B cell (primary cell): Measurements from ENCODE around the gene CACNA2D3. TPM values are rescaled to one million over a fixed set of nuclear protein-coding genes. Genes with fewer than 3 reads are reported as not detected.

ENCODE experiments used
- ATAC-seq: fragments of 200-7000 bp; cut with Tn5 transposase; one replicate; pipeline ENCODE4 v1.10.0; 2021; ENCODE audit warnings: low read depth, mild to moderate bottlenecking, moderate number of reproducible peaks, moderate library complexity
- CTCF ChIA-PET: fragments of 350-600 bp; sonication (Branson Sonifier 250); formaldehyde crosslinking; loops from one replicate; lab custom pipeline; 2021; ENCODE audit warnings: antibody characterized with exemption, inconsistent platforms; lab: Charles Lee
- POLR2A ChIA-PET: fragments of 350-600 bp; sonication (Branson Sonifier 250); formaldehyde crosslinking; loops from one replicate; lab custom pipeline; 2021; ENCODE audit warnings: antibody characterized with exemption; lab: Charles Lee
- DNase-seq: peaks from one replicate; pipeline ENCODE4 v3.0.0; 2013
- H2AFZ ChIP-seq: 2 replicates; pipeline ENCODE4 v1.6.1; 2012; ENCODE audit warnings: mild to moderate bottlenecking, low read depth, low read length; ENCODE audit not compliant: insufficient read depth, poor library complexity, severe bottlenecking
- H3K27ac ChIP-seq, 2 donors: 1 replicate in 1 of 2; 2 replicates in 1 of 2; pipeline ENCODE4 v1.5.1; 2012 to 2013; ENCODE audit warnings: low read length in 2 of 2, mild to moderate bottlenecking in 2 of 2, moderate library complexity in 1 of 2
- H3K27me3 ChIP-seq, 4 experiments: fragments of 200-600 bp in 1 of 4; sonication (generic) in 1 of 4; replicated peaks in 1 of 4; 1 replicate in 2 of 4; 2 replicates in 2 of 4; pipeline versions ENCODE4 v1.6.1 to v1.7.0; 2013 to 2016; ENCODE audit warnings: low read length in 3 of 4, mild to moderate bottlenecking in 2 of 4, mixed read lengths in 1 of 4, moderate library complexity in 1 of 4; ENCODE audit not compliant: insufficient read depth in 4 of 4, control insufficient read depth in 3 of 4; ENCODE audit errors: control extremely low read depth in 1 of 4
- H3K36me3 ChIP-seq, 2 experiments: replicated peaks in 1 of 2; 1 replicate in 1 of 2; 2 replicates in 1 of 2; pipeline versions ENCODE4 v1.6.1 to v1.7.1; 2013; ENCODE audit warnings: low read length in 1 of 2; ENCODE audit not compliant: insufficient read depth in 2 of 2, control insufficient read depth in 1 of 2; ENCODE audit errors: control extremely low read depth in 1 of 2, extremely low read depth in 1 of 2
- H3K4me1 ChIP-seq, 2 donors: fragments of 200-600 bp in 1 of 2; sonication (generic) in 1 of 2; 1 replicate in 1 of 2; 2 replicates in 1 of 2; pipeline versions ENCODE4 v1.5.1 to v1.6.1; 2013 to 2017; ENCODE audit warnings: low read length in 2 of 2; ENCODE audit not compliant: control insufficient read depth in 2 of 2, insufficient read depth in 2 of 2
- H3K4me2 ChIP-seq: replicated peaks from 2 replicates; pipeline ENCODE3; 2012; ENCODE audit warnings: mild to moderate bottlenecking, low read depth, low read length; ENCODE audit not compliant: poor library complexity, severe bottlenecking
- H3K4me3 ChIP-seq, 5 experiments: fragments of 200-600 bp in 1 of 5; sonication (generic) in 1 of 5; 1 replicate in 3 of 5; 2 replicates in 2 of 5; pipeline versions ENCODE4 v1.5.1 to v1.7.0; 2011 to 2016; ENCODE audit warnings: low read length in 4 of 5, mild to moderate bottlenecking in 4 of 5, low read depth in 2 of 5, control low read depth in 1 of 5, moderate library complexity in 1 of 5; ENCODE audit not compliant: insufficient read depth in 1 of 5; ENCODE audit errors: control extremely low read depth in 1 of 5, extremely low read depth in 1 of 5
- H3K79me2 ChIP-seq: fragments of 200-600 bp; sonication (generic); one replicate; pipeline ENCODE4 v1.6.0; 2016; ENCODE audit warnings: low read length; ENCODE audit not compliant: control insufficient read depth, insufficient read depth
- H3K9ac ChIP-seq: fragments of 200-600 bp; sonication (generic); 2 replicates; pipeline ENCODE4 v1.6.1; 2017; ENCODE audit warnings: mild to moderate bottlenecking, low read length, moderate library complexity
- H3K9me3 ChIP-seq, 3 donors: one replicate each; pipeline versions ENCODE4 v1.6.1 to v1.7.1; 2013; ENCODE audit warnings: low read length in 2 of 3; ENCODE audit not compliant: control insufficient read depth in 2 of 3, insufficient read depth in 1 of 3; ENCODE audit errors: control extremely low read depth in 1 of 3
- H4K20me1 ChIP-seq: 2 replicates; pipeline ENCODE4 v1.6.0; 2012; ENCODE audit warnings: mild to moderate bottlenecking, low read length; ENCODE audit not compliant: insufficient read depth, control insufficient read depth, poor library complexity, severe bottlenecking
- H3K27ac Mint-ChIP-seq: one replicate; pipeline ENCODE4 v1.8.0; 2021; ENCODE audit warnings: mixed read lengths
- H3K27me3 Mint-ChIP-seq: one replicate; pipeline ENCODE4 v1.8.0; 2021; ENCODE audit warnings: mixed read lengths
- H3K4me1 Mint-ChIP-seq: one replicate; pipeline ENCODE4 v1.8.0; 2021; ENCODE audit warnings: mixed read lengths
- H3K4me3 Mint-ChIP-seq: one replicate; pipeline ENCODE4 v1.8.0; 2021; ENCODE audit warnings: mixed read lengths
- H3K9me3 Mint-ChIP-seq: one replicate; pipeline ENCODE4 v1.8.0; 2022; ENCODE audit warnings: mixed read lengths; ENCODE audit not compliant: insufficient read depth
- EZH2 ChIP-seq: IDR thresholded peaks from 2 replicates; pipeline ENCODE4 v1.6.1; 2012; ENCODE audit warnings: borderline replicate concordance, low read depth, mild to moderate bottlenecking, moderate library complexity, low read length; ENCODE audit not compliant: insufficient read depth, poor library complexity, severe bottlenecking
- WGBS: methylation state at CpG from one replicate; pipeline ENCODE4 v1.1.5; 2013; ENCODE audit warnings: missing lambda C conversion rate; ENCODE audit not compliant: insufficient coverage; 5-methylcytosine and 5-hydroxymethylcytosine counted together
- intact Hi-C: fragments of 100-400 bp; cut with micrococcal nuclease; formaldehyde crosslinking; loops from one replicate; pipeline ENCODE4 v1.10.0; 2022
- polyA plus RNA-seq: library from polyadenylated mRNA; depleted of rRNA; stranded (reverse); fragments of >200 nt; gene quantifications from 2 replicates; pipeline ENCODE4 v1.2.3, GENCODE V29; 2012
- total RNA-seq, 2 donors: library from RNA; stranded (reverse); fragments of 120-200 nt in 1 of 2; gene quantifications; 1 replicate in 1 of 2; 2 replicates in 1 of 2; pipeline versions ENCODE4 v1.2.3 to v1.2.4, GENCODE V29; 2013 to 2022
- TF ChIP-seq, protein P1 (sequence below): fragments of 200-600 bp; IDR thresholded peaks from one replicate; pipeline ENCODE4 v1.8.0; 2022; ENCODE audit warnings: antibody characterized with exemption, mild to moderate bottlenecking

The CACNA2D3 gene
- total and polyA plus RNA-seq, 2 donors (not counting 1 experiment from before 2014, with no cell fraction given): not detected

DNA sequence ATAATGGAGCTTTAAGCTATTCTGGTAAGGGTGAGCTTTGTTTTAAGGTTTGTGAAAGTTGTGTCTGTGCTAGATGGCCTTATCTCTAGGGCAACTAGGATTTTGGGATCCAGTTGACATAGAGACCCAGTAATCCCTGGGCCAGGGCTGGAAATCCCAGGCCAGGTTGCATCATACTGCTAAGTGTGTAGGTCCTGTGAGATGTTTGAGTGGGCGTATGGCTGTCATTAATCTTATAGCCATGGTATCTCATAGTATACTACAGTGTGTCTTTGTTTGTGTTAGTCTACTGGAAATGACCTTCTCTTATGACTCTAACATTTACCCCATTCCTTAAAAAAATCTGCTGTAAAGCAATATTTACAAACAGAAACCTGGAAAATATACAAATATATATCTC, 151.4 kb downstream of the CACNA2D3 start:
- no CpG with 5 or more reads among the region's 1 CpG for WGBS
- Histone ChIP-seq H3K79me2 (no peaks in the 10 kb centered on the region), H3K27ac (no peak overlapping the region), H3K36me3 (no peaks in the 10 kb centered on the region), H3K9me3 (peaks cover 0 to 9% (median 0%) of the 10 kb centered on the region in 3 donors), H3K9ac (no peak overlapping the region), H3K27me3 (no peaks in the 10 kb centered on the region), H2AFZ (no peak overlapping the region), H3K4me3 (no peak overlapping the region), H4K20me1 (no peaks in the 10 kb centered on the region), H3K4me1 (no peaks in the 10 kb centered on the region), H3K4me2 (no peak overlapping the region)
- TF ChIP-seq EZH2: no peak
- TF ChIP-seq, protein P1, sequence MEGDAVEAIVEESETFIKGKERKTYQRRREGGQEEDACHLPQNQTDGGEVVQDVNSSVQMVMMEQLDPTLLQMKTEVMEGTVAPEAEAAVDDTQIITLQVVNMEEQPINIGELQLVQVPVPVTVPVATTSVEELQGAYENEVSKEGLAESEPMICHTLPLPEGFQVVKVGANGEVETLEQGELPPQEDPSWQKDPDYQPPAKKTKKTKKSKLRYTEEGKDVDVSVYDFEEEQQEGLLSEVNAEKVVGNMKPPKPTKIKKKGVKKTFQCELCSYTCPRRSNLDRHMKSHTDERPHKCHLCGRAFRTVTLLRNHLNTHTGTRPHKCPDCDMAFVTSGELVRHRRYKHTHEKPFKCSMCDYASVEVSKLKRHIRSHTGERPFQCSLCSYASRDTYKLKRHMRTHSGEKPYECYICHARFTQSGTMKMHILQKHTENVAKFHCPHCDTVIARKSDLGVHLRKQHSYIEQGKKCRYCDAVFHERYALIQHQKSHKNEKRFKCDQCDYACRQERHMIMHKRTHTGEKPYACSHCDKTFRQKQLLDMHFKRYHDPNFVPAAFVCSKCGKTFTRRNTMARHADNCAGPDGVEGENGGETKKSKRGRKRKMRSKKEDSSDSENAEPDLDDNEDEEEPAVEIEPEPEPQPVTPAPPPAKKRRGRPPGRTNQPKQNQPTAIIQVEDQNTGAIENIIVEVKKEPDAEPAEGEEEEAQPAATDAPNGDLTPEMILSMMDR: no peak
- DNase-seq (no peak), ATAC-seq (no peak)
- Mint-ChIP-seq H3K4me1 (no peaks in the 10 kb centered on the region), H3K27me3 (peaks cover 6% of the 10 kb centered on the region), H3K9me3 (no peaks in the 10 kb centered on the region), H3K27ac (no peak overlapping the region), H3K4me3 (no peak overlapping the region)
- intact Hi-C loops: no loop called here
- CTCF ChIA-PET: no interaction called here
- POLR2A ChIA-PET: no interaction called here

DNA sequence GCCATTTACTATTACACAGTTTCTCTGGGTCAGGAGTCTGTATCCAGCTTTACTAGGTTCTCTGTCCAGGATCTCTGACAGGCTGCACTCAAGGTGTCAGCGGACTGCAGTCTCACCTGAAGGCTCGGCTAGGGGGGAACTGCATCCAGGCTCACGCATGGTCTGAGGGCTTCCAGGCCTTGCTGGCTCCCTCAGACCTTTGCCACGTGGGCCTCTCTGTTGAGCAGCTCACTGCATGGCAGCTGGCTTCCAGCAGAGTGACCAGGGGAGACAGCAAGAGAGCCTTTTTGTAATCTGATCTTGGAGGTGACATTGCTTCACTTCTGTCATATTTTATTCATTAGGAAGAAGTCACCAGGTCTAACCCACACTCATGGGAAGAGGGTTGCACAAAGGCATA, 152.3 kb downstream of the CACNA2D3 start:
- H3K4me3 Mint-ChIP-seq: no peak overlapping the region
- peaks cover under 1% of the 10 kb centered on the region for H3K27me3 Mint-ChIP-seq
- no peak overlapping the region for H3K4me2 ChIP-seq
- H4K20me1 ChIP-seq: no peaks in the 10 kb centered on the region
- H3K27me3 ChIP-seq: peaks cover 0 to 4% (median 0%) of the 10 kb centered on the region in 4 experiments
- H3K9ac ChIP-seq: no peak overlapping the region
- no peaks in the 10 kb centered on the region for H3K36me3 ChIP-seq
- ATAC-seq (no peak), DNase-seq (no peak)
- H3K4me3 ChIP-seq: no peak overlapping the region
- H2AFZ ChIP-seq: no peak overlapping the region
- intact Hi-C loops: no loop called here
- TF ChIP-seq EZH2: no peak
- TF ChIP-seq, protein P1: no peak
- no peak overlapping the region for H3K27ac Mint-ChIP-seq
- H3K4me1 ChIP-seq: no peaks in the 10 kb centered on the region
- no peaks in the 10 kb centered on the region for H3K79me2 ChIP-seq
- ChIA-PET CTCF (no interaction called here), POLR2A (no interaction called here)
- WGBS: 94% methylated on average over 3 of the region's 4 CpGs
- no peaks in the 10 kb centered on the region for H3K9me3 Mint-ChIP-seq
- peaks cover 0 to 9% (median 0%) of the 10 kb centered on the region in 3 donors for H3K9me3 ChIP-seq
- H3K27ac ChIP-seq: no peak overlapping the region
- H3K4me1 Mint-ChIP-seq: no peaks in the 10 kb centered on the region
